Activated T-cell treated with anti-CD3 and anti-CD28 coated beads, Interleukin-2, amount 50 U/mL, for 4 hours (primary cell): ENCODE results near the gene EFNA5. TPM values are rescaled to one million over a fixed set of nuclear protein-coding genes. Genes with fewer than 3 reads are reported as not detected.

Source experiments
- ATAC-seq, 2 donors: fragments of 200-7000 bp; cut with Tn5 transposase; one replicate each; pipeline ENCODE4 v1.10.0; 2021
- DNase-seq: peaks from one replicate; pipeline ENCODE4 v3.0.0-alpha.2; 2020
- H3K27me3 Mint-ChIP-seq: one replicate; pipeline ENCODE4 v1.8.0; 2021; ENCODE audit warnings: low read depth, mixed read lengths
- H3K36me3 Mint-ChIP-seq: one replicate; pipeline ENCODE4 v1.8.0; 2022; ENCODE audit warnings: mixed read lengths; ENCODE audit not compliant: insufficient read depth
- H3K4me1 Mint-ChIP-seq: one replicate; pipeline ENCODE4 v1.8.0; 2021; ENCODE audit warnings: low read depth, mixed read lengths
- H3K4me3 Mint-ChIP-seq: one replicate; pipeline ENCODE4 v1.8.0; 2021; ENCODE audit warnings: mild to moderate bottlenecking, moderate library complexity, mixed read lengths
- H3K9me3 Mint-ChIP-seq: one replicate; pipeline ENCODE4 v1.8.0; 2021; ENCODE audit warnings: mixed read lengths
- total RNA-seq, 3 donors: library from RNA; stranded (reverse); gene quantifications; one replicate each; pipeline ENCODE4 v1.2.1, GENCODE V29; 2021

Gene EFNA5
- total RNA-seq, 3 donors from 2014 or later, result 0.13 to 0.24 TPM; not detected in 1

DNA sequence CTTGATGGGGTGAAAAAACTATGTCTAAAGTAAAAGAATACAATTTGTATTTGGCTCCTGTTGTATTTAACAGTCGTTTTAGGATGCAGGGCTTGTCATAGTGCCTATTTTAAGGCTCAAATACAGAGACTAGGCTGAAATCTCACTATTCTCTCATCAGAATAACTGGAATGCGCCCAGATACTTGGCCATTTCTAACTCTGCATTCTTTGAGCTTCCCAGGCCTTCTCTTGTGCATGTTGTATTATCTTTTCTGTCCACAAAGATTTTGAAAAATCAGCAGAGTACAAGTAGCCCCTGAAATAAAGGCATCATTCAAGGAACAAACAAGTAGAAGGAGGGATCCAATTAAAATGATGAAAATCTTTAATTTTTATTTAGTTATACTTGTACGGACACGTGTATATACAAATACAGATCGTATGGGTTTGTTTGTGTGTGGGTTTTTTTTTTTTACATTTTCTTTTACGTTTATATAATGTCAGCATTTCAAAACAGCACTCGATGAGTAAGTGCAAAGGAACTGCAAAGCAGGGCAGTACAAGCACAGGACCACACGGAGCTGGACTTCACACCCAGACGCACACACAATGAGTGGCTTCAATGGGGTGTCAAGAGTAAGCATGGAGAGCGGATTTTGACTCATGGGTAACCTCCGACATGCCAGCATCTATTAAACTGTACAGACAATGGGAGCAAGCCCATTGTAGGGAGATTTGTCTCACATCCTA lies 294.0 kb downstream of the EFNA5 start:
- DNase-seq, result no peak
- H3K36me3 Mint-ChIP-seq, result no peaks in the 10 kb centered on the region
- no peak overlapping the region for H3K4me3 Mint-ChIP-seq
- ATAC-seq, result no peak
- H3K4me1 Mint-ChIP-seq, result no peaks in the 10 kb centered on the region
- peaks cover 4% of the 10 kb centered on the region for H3K27me3 Mint-ChIP-seq
- H3K9me3 Mint-ChIP-seq, result no peaks in the 10 kb centered on the region

DNA sequence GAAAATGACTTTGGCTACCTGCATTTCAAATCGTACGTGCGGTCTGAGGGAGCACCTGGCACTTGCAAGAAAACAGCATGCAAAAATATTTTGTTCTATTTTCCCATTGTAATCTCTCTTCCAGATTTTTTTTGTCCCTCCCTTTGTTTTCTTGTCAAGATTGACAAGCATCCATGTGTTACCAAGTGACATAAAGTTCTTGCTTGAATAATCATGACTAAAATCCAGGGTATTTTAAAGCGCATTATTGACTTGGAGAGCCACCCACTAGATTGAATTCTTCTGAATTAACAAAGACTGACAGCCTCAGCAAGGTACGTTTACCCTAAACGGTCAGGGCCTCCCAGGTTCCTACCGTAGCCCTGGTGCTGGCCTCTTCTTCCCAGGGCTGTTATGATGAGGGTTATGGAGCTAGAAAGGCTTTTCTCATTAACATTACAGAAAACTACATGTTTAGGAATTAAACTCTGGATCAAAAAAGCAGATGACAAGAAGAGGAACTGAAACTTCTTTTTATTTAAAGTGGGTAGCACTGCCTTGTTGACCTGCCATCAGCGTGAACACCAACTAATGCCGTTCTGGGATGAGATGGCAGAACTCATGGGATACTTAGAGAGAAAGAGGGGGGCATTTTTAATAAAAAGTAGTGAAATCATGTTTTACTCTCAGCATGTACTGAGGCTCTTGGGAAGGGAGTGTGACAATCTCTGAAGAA lies 297.0 kb downstream of the EFNA5 start:
- DNase-seq, result no peak
- ATAC-seq, result no peak
- Mint-ChIP-seq H3K9me3 (no peaks in the 10 kb centered on the region), H3K4me1 (no peaks in the 10 kb centered on the region), H3K27me3 (peaks cover 4% of the 10 kb centered on the region), H3K4me3 (no peak overlapping the region), H3K36me3 (no peaks in the 10 kb centered on the region)

DNA sequence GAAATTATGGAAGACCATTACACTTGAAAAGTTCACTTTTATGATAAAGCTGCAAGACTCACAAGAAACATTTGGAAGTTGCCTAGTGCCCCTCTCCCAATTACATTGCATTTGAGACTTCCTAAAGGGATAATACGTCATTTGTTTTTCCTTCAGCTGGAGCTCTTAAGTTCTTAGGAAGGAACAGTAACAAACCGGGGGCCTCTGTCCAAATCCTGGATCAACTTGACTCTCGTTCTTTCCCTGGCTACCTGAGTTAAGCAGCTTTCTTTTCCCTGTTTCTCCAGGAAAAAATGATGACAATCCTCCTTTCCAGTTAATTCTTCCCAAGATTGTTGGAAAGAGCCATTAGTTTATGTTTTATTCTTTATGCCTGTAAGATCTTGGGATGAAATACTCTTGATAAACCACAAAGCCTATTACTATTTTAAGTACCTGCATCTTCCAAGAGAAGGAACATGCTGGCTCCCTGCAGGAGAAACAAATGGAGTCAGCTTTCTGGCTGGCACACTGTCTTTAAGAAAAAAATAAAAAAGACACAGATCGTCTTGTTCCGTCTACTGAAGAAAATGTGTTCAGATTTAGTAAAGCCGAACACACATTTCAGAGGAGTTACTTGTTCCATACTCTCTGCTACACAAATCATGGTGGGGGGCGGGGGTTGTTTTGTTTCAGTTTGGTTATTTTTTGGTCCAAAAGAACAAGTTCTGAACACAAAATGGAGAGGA lies 297.9 kb downstream of the EFNA5 start:
- no peak for DNase-seq
- H3K27me3 Mint-ChIP-seq, result peaks cover 4% of the 10 kb centered on the region
- no peaks in the 10 kb centered on the region for H3K9me3 Mint-ChIP-seq
- no peaks in the 10 kb centered on the region for H3K36me3 Mint-ChIP-seq
- H3K4me3 Mint-ChIP-seq, result no peak overlapping the region
- H3K4me1 Mint-ChIP-seq, result no peaks in the 10 kb centered on the region
- no peak for ATAC-seq

DNA sequence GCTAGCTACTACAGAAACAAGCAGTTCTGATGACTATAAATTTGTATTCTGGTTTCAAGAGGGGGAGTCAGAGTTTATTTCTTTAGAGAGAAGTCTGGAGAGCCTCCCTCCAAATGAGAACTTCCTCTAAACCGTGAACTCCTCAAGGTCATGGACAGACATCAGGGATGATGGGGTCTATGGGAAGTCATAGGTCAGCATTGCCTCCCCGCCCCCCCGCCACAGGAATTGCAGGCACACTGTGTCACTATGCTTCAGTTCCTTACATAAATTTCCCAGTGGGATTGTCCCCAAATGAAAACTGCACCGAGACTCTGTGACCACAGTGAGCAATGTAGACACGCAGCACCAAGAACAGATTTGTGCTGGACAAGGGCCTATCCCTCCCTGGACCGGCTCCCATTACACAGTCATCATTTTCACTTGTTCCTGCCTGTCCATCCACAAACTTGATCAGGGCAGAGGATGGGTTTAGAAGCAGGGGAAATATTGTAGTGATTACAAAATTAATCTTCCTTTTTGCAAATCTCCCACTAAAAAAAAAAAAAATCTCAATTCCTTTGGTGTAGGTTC lies 300.3 kb downstream of the EFNA5 start:
- H3K27me3 Mint-ChIP-seq, result no peaks in the 10 kb centered on the region
- no peak overlapping the region for H3K4me3 Mint-ChIP-seq
- no peak for ATAC-seq
- H3K9me3 Mint-ChIP-seq, result no peaks in the 10 kb centered on the region
- no peaks in the 10 kb centered on the region for H3K36me3 Mint-ChIP-seq
- DNase-seq, result no peak
- H3K4me1 Mint-ChIP-seq, result peaks cover 7% of the 10 kb centered on the region

DNA sequence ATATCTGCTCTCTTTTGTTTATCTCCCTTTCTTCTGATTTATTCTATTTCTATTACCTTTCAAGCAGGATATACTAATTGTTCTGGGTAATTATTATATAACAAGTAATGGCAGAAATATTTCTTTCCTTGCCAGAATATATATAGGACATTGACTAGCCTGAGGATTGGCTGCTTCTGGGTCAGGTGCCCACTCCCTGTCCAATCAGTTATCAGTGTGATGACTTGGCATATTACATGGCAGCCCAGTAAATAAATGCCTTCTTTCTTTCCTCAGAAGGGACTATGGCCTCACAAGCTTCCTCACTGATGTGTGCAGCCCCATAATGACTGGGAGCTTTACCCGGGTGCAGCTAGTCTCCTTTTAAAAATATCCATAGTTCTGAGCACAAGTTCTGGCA lies 301.1 kb downstream of the EFNA5 start:
- DNase-seq, result no peak
- Mint-ChIP-seq H3K9me3 (no peaks in the 10 kb centered on the region), H3K36me3 (no peaks in the 10 kb centered on the region), H3K27me3 (no peaks in the 10 kb centered on the region), H3K4me1 (peaks cover 8% of the 10 kb centered on the region), H3K4me3 (no peak overlapping the region)
- ATAC-seq, result no peak

DNA sequence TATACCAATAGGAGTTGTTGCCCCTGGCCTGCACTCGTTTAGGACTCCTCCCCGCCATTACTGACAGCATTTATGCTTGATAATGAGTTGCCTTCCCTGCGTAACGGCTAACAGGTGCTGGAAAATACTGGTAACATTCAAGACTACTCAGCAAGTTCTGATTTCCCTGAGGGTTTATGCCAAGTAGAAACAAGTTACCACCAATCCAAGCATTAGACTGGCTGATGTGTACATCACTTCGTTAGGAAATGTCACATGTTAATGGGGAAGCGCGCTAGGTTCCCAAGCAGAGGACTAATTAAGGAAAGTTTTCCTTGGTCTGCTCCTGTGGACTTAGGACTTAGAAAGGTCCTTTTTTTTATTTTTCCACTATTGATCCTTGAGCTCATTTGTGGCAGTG lies 302.1 kb downstream of the EFNA5 start:
- H3K9me3 Mint-ChIP-seq, result no peaks in the 10 kb centered on the region

DNA sequence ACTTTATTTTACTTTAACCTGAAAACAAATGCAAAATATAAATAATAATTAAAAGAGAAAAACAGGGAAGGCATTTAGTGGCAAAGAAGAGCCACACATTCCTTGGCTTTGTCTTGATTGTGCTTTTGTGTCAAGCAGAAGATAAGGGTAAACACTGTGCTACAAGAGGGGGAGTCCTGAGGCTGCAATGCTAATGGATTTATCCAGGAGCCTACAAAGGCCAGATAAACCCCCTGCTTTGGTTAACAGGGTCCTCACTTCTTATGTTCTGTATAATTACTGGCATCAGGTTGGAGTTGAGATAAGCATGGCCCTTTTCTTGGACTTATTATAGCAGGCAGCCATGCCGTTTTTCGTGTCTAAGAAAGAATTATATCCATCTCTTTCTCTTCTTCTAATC lies 302.8 kb downstream of the EFNA5 start:
- Mint-ChIP-seq H3K4me3 (no peak overlapping the region), H3K36me3 (no peaks in the 10 kb centered on the region), H3K27me3 (no peaks in the 10 kb centered on the region), H3K4me1 (peaks cover 8% of the 10 kb centered on the region), H3K9me3 (no peaks in the 10 kb centered on the region)
- ATAC-seq (no peak), DNase-seq (no peak)

More for the DNA sequence above, 302.1 kb downstream of the EFNA5 start:
- Mint-ChIP-seq H3K27me3 (no peaks in the 10 kb centered on the region), H3K36me3 (no peaks in the 10 kb centered on the region), H3K4me1 (peaks cover 8% of the 10 kb centered on the region), H3K4me3 (no peak overlapping the region)
- ATAC-seq, result no peak
- no peak for DNase-seq

DNA sequence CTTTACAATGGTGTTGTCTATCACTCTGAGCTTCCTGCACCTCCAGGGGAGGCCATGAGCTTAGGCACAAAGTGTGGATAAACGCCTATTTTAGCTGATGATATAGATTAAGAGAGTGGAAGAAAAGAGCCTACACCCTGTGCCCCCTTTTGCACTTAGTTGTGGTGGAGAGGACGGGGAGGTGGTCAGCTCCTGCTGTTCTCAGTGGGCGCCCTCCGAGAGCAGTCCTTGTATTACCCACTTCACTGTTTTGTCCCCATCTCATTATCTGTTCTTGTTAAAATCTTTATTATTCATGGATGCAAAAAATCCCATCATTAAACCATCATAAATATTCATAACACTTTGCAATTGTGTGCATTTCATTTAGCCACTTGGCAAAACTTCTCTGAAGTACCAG lies 303.3 kb downstream of the EFNA5 start:
- no peak for DNase-seq

DNA sequence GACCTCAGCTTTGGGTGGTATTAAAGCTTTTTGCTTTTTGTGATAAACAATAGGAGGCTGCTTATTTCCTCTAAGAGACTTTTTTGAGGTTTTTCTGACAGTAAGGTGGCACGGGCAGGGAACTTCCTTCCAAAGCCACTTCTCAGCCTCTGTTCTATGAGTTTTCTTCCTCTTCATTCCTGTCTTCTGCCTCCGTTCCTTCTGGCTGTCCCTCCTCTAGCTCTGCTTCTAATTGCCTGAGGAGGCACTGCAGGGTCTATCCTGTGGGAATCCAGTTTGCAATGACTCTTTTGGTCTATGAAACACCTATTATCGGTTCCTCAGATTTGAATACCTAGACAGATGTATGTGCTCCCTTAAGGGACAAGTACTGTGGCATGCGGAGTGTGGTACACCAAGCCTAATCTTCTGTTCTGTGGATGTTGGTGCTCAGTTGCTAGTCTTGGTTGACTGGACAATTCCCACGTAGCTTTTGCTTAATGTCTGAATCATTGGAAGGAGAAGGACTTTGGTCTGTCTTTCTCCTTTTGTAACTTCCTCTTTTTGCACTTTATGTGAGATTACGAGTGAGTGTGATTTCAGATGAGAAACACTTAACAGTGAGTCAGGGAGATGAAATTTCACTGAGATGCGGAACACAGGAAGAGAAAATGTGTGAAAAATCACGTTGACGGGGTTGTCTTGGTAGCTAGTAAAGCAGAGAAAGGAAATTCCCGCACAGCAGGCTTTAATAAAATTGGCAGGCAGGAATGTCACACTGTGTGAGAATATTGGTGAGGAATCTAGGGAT lies 305.2 kb downstream of the EFNA5 start:
- DNase-seq, result no peak
- no peak overlapping the region for H3K4me3 Mint-ChIP-seq
- no peaks in the 10 kb centered on the region for H3K9me3 Mint-ChIP-seq
- H3K4me1 Mint-ChIP-seq, result peaks cover 8% of the 10 kb centered on the region
- ATAC-seq, result no peak
- H3K27me3 Mint-ChIP-seq, result no peaks in the 10 kb centered on the region
- H3K36me3 Mint-ChIP-seq, result no peaks in the 10 kb centered on the region

More for the DNA sequence above, 303.3 kb downstream of the EFNA5 start:
- no peaks in the 10 kb centered on the region for H3K27me3 Mint-ChIP-seq
- H3K4me3 Mint-ChIP-seq, result no peak overlapping the region
- peaks cover 8% of the 10 kb centered on the region for H3K4me1 Mint-ChIP-seq
- no peak for ATAC-seq
- no peaks in the 10 kb centered on the region for H3K36me3 Mint-ChIP-seq
- no peaks in the 10 kb centered on the region for H3K9me3 Mint-ChIP-seq

DNA sequence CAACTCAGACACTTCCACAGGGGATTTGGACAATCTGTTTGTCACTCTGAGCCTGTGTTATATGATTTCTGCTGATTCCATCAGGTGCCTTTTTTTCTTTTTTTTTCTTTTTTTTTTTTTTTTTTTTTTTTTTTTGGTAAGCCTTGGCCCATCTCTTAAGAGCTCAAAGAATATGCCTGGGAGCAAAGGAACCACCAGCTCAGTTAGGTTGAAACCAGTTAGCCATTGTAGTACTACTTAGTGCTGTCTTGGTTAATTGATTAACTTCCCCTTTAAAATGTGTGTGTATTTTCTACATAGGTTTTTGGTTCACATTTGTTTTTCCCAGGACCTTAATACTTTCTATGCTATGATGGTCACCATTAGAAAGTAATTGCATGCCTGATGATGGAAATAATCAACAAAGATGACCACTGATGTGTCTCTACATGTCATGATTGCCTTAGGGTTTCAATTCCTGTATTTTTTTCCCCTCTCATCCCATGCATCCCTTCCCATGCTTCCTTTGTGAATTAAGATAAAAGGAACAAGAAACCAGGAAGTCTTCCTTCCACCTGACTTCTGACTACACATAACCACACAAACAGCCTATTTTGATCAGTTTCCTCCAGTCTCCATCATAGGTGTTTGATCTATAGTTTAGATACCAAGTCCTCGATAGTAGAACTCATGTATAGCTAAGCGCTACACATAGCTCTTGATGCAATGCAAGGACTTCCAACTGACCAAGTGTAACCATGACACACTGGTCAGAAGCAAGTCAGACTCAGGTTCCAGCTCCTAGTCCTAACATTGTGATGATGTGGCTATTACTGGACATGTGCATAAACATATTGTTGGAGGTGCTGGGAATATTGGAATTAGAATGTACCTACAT lies 306.1 kb downstream of the EFNA5 start:
- no peaks in the 10 kb centered on the region for H3K27me3 Mint-ChIP-seq
- no peaks in the 10 kb centered on the region for H3K9me3 Mint-ChIP-seq
- DNase-seq (no peak), ATAC-seq (no peak)
- no peak overlapping the region for H3K4me3 Mint-ChIP-seq
- peaks cover 8% of the 10 kb centered on the region for H3K4me1 Mint-ChIP-seq
- H3K36me3 Mint-ChIP-seq, result no peaks in the 10 kb centered on the region

DNA sequence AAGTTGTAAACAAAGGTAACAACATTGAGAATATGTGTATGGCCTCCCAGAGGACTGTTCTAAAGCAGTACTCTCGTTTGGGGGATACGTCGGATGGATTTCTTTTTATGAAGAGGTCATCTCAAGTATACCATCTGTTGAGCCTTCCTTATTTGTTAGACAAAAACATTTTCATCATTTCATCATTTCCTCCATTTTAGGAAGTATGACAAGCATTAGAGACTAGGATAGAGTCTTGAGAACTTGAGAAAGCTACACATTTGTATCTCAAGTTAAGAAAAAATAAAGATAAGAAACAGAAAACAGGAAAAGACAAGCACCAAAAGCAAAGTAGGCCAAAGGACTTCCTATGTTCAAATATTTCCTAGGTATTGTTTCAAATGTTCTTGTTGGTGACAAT lies 307.0 kb downstream of the EFNA5 start:
- Mint-ChIP-seq H3K4me1 (peaks cover 8% of the 10 kb centered on the region), H3K27me3 (no peaks in the 10 kb centered on the region), H3K36me3 (no peaks in the 10 kb centered on the region), H3K4me3 (no peak overlapping the region), H3K9me3 (no peaks in the 10 kb centered on the region)
- no peak for ATAC-seq
- no peak for DNase-seq

DNA sequence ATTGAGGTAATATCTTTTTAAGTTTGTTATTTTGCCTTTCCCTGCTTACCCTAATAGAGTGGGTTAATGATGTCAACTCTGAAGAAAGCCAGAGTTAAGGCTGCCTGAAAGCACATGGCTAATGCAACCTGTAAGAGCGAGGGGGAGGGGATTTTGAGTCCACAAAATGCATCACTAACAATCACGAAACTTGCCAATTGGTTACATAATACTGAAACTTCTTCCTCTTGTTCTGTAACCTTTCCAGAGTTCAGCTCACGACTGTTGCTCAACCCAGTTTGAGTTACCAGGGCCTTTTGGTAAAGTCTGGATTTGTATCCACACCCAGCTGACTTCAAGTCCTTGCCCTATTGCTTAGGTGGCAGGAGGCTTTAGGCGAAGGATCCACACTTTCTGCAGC lies 308.8 kb downstream of the EFNA5 start:
- Mint-ChIP-seq H3K4me1 (peaks cover 8% of the 10 kb centered on the region), H3K27me3 (no peaks in the 10 kb centered on the region), H3K9me3 (no peaks in the 10 kb centered on the region), H3K4me3 (no peak overlapping the region), H3K36me3 (no peaks in the 10 kb centered on the region)
- DNase-seq, result no peak
- no peak for ATAC-seq

DNA sequence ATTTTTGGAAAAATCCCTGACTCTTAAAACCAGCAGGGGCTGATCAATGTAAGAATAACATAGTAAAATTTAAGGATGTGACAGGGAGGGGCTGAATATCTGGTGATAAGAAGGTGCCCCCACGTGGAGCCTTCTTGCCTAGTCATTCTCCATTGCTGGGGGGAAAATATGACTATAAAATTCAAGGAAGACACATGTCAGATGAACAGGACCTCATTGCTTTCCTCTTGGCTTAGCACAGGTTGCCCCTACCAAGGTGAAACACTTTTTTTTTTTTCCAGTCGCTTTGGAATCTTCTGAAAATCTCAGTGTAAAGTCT lies 310.9 kb downstream of the EFNA5 start:
- Mint-ChIP-seq H3K9me3 (no peaks in the 10 kb centered on the region), H3K4me3 (no peak overlapping the region), H3K36me3 (no peaks in the 10 kb centered on the region), H3K4me1 (no peaks in the 10 kb centered on the region), H3K27me3 (no peaks in the 10 kb centered on the region)
- DNase-seq, result no peak
- ATAC-seq, result no peak
